Hepatocyte (in vitro differentiated cells): Measurements from ENCODE around the gene RABL3. TPM values are rescaled to one million over a fixed set of nuclear protein-coding genes. Genes with fewer than 3 reads are reported as not detected.

Experiments
- DNase-seq: peaks from one replicate; pipeline ENCODE4 v3.0.0-alpha.2; 2016; ENCODE audit warnings: low spot score
- H2AFZ ChIP-seq: fragments of 200-600 bp; sonication (generic); 2 replicates; pipeline ENCODE4 v1.6.0; 2016; ENCODE audit warnings: antibody characterized with exemption, mild to moderate bottlenecking
- H3K27ac ChIP-seq: fragments of 200-600 bp; sonication (generic); 2 replicates; pipeline ENCODE4 v1.5.1; 2016; ENCODE audit warnings: mild to moderate bottlenecking
- H3K27me3 ChIP-seq: fragments of 200-600 bp; sonication (generic); 2 replicates; pipeline ENCODE4 v1.6.1; 2016
- H3K36me3 ChIP-seq: fragments of 200-600 bp; sonication (generic); replicated peaks from 2 replicates; pipeline ENCODE4 v1.5.1; 2016; ENCODE audit warnings: low read depth; ENCODE audit not compliant: insufficient read depth
- H3K4me1 ChIP-seq: fragments of 200-600 bp; sonication (generic); 2 replicates; pipeline ENCODE4 v1.5.1; 2016; ENCODE audit warnings: mild to moderate bottlenecking, moderate library complexity; ENCODE audit not compliant: insufficient read depth
- H3K4me2 ChIP-seq: fragments of 200-600 bp; sonication (generic); 2 replicates; pipeline ENCODE4 v1.6.0; 2016
- H3K4me3 ChIP-seq: fragments of 200-600 bp; sonication (generic); 2 replicates; pipeline ENCODE4 v1.5.1; 2016; ENCODE audit warnings: mild to moderate bottlenecking
- H3K79me2 ChIP-seq: fragments of 200-600 bp; sonication (generic); 2 replicates; pipeline ENCODE4 v1.6.0; 2017; ENCODE audit warnings: mild to moderate bottlenecking
- H3K9me2 ChIP-seq: fragments of 200-600 bp; sonication (generic); replicated peaks from 2 replicates; pipeline ENCODE4 v1.6.0; 2017; ENCODE audit warnings: mild to moderate bottlenecking; ENCODE audit not compliant: insufficient read depth
- H3K9me3 ChIP-seq: fragments of 200-600 bp; sonication (generic); 2 replicates; pipeline ENCODE4 v1.5.1; 2016; ENCODE audit warnings: low read depth, mild to moderate bottlenecking
- H4K20me1 ChIP-seq: fragments of 200-600 bp; sonication (generic); 2 replicates; pipeline ENCODE4 v1.6.0; 2016; ENCODE audit warnings: mild to moderate bottlenecking; ENCODE audit not compliant: insufficient read depth, poor library complexity, severe bottlenecking
- EZH2 ChIP-seq: fragments of 200-600 bp; sonication (generic); IDR thresholded peaks from 2 replicates; pipeline ENCODE4 v1.6.1; 2016; ENCODE audit warnings: antibody characterized with exemption, mild to moderate bottlenecking, borderline replicate concordance
- EZH2phosphoT487 ChIP-seq: fragments of 200-600 bp; sonication (generic); IDR thresholded peaks from one replicate; pipeline ENCODE4 v1.6.1; 2018; ENCODE audit warnings: antibody characterized with exemption, mild to moderate bottlenecking, low read depth, moderate library complexity; ENCODE audit not compliant: unreplicated experiment, severe bottlenecking
- WGBS: methylation state at CpG from one replicate; pipeline ENCODE4 v1.1.6; 2016; ENCODE audit warnings: low lambda C conversion rate; ENCODE audit errors: missing lambda C conversion rate; 5-methylcytosine and 5-hydroxymethylcytosine counted together
- polyA plus RNA-seq: library from polyadenylated mRNA; unstranded; fragments of >200 nt; fragmentation: Nextera tagmentation; extraction: Ambion mirVana; gene quantifications from 2 replicates; pipeline ENCODE4 v1.2.1, GENCODE V29; 2016
- total RNA-seq: library from RNA; depleted of rRNA; stranded (reverse); fragments of >200 nt; gene quantifications from 2 replicates; pipeline ENCODE4 v1.2.3, GENCODE V29; 2014
- TF ChIP-seq, protein P1 (sequence below): fragments of 200-600 bp; sonication (generic); IDR thresholded peaks from 2 replicates; pipeline ENCODE4 v1.5.1; 2016; ENCODE audit warnings: antibody characterized with exemption, mild to moderate bottlenecking; ENCODE audit not compliant: poor library complexity

The RABL3 gene
- total and polyA plus RNA-seq, 2 experiments from 2014 or later = 12.7 to 23.7 TPM

DNA sequence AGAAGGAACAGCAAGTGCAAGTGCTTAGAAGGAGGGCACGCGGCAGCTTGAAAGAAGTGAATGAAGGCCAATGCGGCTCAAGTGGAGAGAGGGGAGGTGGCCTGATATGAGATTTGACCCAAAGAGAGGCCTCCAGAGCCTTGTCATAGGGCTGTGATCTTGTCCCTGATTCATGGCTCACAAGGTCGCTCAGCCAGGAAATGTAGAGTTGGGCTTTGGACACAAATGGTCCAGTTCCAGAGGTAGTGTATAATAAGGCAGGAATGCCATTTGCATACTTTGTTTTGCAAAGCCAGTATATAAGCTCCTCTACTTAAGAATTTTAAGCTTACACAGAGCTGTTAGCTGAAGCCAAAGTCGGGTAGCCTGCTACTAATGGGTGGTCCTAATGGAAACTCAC is 94.0 kb downstream of the RABL3 start:
- Histone ChIP-seq H3K27ac (no peak overlapping the region), H3K4me3 (no peak overlapping the region), H3K4me2 (no peak overlapping the region), H4K20me1 (no peaks in the 10 kb centered on the region), H3K4me1 (no peaks in the 10 kb centered on the region), H3K9me2 (no peaks in the 10 kb centered on the region), H3K36me3 (no peaks in the 10 kb centered on the region), H3K27me3 (no peaks in the 10 kb centered on the region), H3K9me3 (no peaks in the 10 kb centered on the region), H2AFZ (no peak overlapping the region), H3K79me2 (no peaks in the 10 kb centered on the region)
- 85% methylated on average over 5 of the region's 5 CpGs for WGBS
- TF ChIP-seq EZH2 (no peak), EZH2phosphoT487 (no peak)
- TF ChIP-seq, protein P1, sequence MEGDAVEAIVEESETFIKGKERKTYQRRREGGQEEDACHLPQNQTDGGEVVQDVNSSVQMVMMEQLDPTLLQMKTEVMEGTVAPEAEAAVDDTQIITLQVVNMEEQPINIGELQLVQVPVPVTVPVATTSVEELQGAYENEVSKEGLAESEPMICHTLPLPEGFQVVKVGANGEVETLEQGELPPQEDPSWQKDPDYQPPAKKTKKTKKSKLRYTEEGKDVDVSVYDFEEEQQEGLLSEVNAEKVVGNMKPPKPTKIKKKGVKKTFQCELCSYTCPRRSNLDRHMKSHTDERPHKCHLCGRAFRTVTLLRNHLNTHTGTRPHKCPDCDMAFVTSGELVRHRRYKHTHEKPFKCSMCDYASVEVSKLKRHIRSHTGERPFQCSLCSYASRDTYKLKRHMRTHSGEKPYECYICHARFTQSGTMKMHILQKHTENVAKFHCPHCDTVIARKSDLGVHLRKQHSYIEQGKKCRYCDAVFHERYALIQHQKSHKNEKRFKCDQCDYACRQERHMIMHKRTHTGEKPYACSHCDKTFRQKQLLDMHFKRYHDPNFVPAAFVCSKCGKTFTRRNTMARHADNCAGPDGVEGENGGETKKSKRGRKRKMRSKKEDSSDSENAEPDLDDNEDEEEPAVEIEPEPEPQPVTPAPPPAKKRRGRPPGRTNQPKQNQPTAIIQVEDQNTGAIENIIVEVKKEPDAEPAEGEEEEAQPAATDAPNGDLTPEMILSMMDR = no peak
- no peak for DNase-seq

DNA sequence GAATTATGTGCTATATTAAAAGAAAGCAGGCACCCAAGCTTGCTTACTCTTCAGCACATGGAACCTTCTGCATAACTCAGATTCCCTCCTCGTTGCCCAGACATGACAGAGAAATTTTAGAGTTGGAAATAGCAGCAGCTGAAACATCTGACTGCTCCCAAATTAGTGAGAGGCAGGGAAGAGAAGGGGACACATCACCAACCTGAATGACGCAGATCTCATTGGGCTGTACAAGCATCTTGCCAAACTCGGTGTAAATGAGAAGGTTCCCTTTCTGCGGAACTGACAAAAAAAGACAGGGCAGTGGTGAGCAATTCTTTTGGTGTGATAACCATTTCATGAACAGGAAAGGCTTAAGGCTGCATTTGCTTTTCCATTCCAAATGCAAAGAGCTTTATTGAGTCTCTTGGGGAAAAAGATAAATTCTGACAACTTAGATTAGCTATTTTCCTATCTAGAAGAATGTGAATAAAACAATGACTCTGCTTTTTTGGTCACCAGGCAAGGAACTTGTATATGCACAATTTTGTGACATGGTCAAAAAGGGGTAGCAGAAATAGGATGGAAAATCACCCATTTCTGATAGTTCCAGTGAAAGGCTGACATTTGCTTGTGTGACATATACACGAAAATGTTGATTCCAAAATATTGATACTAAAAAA is 95.4 kb downstream of the RABL3 start:
- Histone ChIP-seq H2AFZ (no peak overlapping the region), H3K4me1 (no peaks in the 10 kb centered on the region), H3K27ac (no peak overlapping the region), H3K27me3 (no peaks in the 10 kb centered on the region), H4K20me1 (no peaks in the 10 kb centered on the region), H3K79me2 (no peaks in the 10 kb centered on the region), H3K9me3 (no peaks in the 10 kb centered on the region), H3K4me2 (no peak overlapping the region), H3K9me2 (no peaks in the 10 kb centered on the region), H3K4me3 (no peak overlapping the region), H3K36me3 (no peaks in the 10 kb centered on the region)
- WGBS = 78% methylated on average over 5 of the region's 5 CpGs
- no peak for DNase-seq
- TF ChIP-seq EZH2phosphoT487 (no peak), EZH2 (no peak)
- TF ChIP-seq, protein P1 = no peak

DNA sequence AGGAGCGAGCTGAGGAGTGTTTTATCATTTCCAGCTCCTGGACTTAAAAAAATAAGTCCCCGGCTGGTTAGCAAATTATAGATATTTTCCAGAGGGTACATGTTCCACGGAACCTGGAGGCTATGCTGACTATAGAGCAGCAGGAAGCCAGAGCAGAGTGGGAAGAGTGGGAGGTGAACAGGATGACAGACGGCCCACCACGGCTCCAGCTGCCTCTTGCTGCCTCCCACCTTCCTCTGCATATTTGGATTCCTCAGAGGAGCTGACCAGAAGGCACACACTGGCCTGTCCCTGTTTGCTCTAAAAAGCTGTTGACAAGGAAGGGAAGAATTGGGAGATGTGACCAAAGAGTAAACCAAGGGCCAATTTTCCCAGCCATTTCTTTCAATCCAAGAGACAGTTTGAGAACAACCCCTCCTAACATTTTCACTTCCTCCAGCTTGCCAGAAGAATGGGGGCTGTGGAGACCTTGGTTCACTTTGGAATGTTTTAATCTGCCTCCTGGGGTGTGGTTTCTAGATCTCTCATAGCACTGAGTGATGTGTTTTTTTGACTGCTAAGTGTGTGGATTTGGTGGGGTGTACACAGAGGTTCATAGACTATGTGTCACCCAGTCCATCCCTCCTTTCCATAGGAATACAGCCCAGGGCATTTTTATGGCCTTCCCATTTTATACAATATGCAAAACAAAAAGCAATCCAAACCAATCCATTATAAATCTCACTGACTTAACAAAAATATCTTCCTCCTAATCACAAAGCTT is 97.1 kb downstream of the RABL3 start:
- no peak overlapping the region for H3K4me3 ChIP-seq
- H3K27me3 ChIP-seq = no peaks in the 10 kb centered on the region
- H3K27ac ChIP-seq = no peak overlapping the region
- TF ChIP-seq, protein P1 = no peak
- TF ChIP-seq EZH2 = no peak
- TF ChIP-seq EZH2phosphoT487 = no peak
- no peak for DNase-seq
- H3K4me2 ChIP-seq = no peak overlapping the region
- H3K4me1 ChIP-seq = no peaks in the 10 kb centered on the region
- H3K9me3 ChIP-seq = no peaks in the 10 kb centered on the region
- H3K9me2 ChIP-seq = no peaks in the 10 kb centered on the region
- no peaks in the 10 kb centered on the region for H3K36me3 ChIP-seq
- WGBS = 71% methylated on average over 5 of the region's 5 CpGs
- no peak overlapping the region for H2AFZ ChIP-seq
- H4K20me1 ChIP-seq = no peaks in the 10 kb centered on the region
- H3K79me2 ChIP-seq = no peaks in the 10 kb centered on the region
